ENCODE data around the gene NEMP1.
"Not testable (repeated sequence)": the region's sequence is repeated elsewhere in the genome, so short reads cannot be mapped to it uniquely, and the experiment has no call there.

The NEMP1 gene, protein sequence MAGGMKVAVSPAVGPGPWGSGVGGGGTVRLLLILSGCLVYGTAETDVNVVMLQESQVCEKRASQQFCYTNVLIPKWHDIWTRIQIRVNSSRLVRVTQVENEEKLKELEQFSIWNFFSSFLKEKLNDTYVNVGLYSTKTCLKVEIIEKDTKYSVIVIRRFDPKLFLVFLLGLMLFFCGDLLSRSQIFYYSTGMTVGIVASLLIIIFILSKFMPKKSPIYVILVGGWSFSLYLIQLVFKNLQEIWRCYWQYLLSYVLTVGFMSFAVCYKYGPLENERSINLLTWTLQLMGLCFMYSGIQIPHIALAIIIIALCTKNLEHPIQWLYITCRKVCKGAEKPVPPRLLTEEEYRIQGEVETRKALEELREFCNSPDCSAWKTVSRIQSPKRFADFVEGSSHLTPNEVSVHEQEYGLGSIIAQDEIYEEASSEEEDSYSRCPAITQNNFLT

DNA sequence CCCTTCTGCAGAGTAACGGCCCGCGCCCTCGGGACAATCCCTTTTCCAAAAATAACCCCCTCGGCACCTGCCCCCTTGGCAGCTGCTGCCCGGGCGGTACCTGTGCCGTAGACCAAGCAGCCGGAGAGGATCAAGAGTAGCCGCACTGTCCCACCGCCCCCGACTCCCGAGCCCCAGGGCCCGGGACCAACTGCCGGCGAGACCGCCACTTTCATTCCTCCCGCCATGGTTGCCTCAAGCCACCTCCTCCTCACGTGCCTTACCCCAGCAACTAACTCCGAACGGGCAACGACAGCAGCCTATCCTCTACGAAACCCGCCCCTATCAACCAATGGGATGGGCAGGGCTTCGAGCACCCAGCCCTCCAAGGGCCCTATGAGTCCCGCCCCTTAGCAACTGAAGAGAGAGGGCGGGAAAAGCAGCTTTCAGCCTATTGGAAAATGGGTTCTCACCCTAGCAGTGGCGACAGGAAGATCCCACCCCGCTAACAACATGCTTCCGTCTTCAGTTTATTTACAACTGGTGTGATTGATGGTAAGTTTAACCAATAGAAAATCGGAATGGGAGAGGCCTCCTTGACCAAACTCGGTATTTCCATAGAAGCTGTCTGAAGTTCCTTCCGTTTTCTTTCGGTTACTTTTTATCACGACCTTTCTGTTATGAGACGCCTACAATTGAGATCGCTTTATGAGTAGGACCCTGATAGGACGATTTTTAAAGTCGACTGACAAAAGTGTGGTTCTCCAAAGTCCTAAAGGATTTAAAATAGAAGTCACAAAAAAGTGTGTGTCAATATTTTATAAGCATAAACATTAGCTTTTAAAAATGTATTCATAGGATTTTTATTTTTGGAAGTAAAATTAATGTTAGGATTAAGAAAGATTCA is at the start of gene NEMP1:
NEMP1 (minus strand) TSS at position 273 of the 886 bp plus-strand sequence; CDS start at position 227, 46 bp downstream.
- DNase-seq (ENCODE audit: low read depth), result peak; percentile 100

DNA sequence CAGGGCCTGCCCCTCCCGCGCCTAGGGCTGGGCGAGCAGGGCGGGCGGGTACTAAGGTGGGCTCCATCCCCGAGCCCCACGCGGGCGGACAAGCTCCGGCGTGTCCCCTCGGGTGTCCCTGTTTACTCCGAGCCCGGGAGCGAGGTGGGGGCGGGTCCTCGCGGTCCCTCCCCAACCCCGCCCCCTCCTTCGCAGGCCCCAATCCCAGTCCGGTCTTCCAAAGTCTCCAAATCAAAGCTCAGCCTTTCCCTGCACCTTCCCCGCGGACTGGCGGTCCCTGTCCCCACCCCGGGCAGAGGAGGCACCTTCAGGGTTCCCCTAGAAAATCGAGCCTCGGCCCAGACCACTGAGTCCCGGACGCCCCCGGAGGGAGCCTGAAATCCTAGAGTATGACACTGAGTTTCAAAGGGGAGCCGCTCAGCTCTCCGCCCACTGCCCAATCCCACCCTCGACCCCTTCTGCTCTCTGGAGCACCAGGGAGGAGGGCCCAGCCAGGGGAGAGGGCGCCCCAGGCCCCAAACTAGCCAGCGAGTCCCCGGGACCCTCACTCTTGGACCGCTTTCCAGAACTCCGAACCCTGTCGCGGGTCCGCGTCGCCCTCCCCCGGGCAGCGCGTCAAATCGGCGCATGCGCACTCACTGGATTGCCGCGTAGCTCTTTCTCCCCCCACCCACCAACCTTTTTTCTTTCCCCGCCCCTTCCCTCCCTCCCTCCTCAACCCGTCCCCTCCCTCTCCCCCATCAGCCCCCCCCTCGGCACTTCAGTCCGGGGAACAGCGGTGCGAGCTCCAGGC is 49.3 kb upstream of the NEMP1 start, which contains the start of gene LRP1:
LRP1 (plus strand) TSS at position 758 of the 793 bp plus-strand sequence. CDS start 482 bp downstream, outside the sequence.
- peak; percentile 97 for DNase-seq (ENCODE audit: low read depth)

DNA sequence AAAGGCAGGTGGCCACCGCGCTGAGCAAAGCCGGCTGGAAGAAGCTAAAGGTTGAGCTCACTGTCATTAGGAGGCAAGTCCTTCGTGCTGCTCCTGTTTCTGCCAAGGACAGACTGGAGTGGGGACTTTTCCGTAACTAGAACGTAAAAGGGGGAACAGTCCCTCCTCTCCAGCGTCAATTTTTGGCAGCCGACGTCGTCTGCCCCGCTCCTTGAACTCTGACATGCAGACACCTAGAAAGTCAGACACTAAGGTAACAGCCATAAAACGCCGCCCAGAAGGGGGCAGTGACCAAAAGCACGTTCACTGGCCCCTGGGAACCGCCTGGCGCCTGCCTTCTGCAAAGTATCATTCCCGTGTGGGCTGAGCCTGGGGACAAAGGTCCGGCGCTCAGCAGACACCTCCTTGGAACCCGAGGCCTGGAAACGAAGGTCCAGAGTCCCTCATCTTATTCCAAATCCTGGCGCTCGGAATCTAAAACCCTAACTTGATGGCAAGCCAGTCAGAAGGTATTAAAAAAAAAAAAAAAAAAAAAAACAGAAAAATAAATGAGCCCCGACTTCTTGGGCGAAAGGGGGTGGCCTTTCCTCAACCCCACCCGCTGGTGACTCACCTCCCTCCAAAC is 48.6 kb upstream of the NEMP1 start:
- no peak for DNase-seq (ENCODE audit: low read depth)

DNA sequence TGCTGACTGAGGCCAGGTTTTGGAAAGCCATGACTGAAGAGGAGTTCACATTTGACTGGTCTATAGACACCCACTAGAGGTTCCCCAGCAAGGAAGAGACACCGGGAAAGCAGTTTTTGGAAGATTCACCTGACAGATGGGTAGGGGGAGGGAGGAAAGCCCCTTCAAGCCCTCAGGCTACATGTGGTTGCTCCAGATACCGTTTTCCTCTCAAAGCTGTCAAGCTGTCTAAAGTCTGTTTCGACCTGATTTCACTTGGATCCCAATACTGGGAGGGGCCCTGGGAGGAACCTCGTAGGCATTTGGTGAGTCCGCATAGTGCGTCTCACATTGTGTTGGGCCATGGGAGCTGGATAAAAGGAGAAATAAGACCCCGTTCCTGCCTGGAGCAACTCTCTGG is 48.0 kb upstream of the NEMP1 start:
- DNase-seq (ENCODE audit: low read depth), result no peak

DNA sequence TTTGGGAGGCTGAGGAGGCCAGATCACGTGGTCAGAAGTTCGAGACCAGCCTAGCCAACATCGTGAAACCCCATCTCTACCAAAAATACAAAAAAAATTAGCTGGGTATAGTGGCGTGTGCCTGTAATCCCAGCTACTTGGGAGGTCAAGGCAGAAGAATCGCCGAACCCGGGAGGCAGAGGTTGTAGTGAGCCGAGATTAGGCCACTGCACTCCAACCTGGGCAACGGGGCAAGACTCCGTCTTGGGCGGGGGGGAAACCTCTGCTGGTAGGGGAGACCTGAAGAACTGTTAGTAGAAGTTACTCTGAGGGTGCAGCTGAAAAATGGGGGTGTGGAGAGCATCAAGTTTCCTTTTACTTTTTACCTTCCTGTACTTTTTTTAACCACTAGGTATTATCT is 47.5 kb upstream of the NEMP1 start:
- no peak for DNase-seq (ENCODE audit: low read depth)

DNA sequence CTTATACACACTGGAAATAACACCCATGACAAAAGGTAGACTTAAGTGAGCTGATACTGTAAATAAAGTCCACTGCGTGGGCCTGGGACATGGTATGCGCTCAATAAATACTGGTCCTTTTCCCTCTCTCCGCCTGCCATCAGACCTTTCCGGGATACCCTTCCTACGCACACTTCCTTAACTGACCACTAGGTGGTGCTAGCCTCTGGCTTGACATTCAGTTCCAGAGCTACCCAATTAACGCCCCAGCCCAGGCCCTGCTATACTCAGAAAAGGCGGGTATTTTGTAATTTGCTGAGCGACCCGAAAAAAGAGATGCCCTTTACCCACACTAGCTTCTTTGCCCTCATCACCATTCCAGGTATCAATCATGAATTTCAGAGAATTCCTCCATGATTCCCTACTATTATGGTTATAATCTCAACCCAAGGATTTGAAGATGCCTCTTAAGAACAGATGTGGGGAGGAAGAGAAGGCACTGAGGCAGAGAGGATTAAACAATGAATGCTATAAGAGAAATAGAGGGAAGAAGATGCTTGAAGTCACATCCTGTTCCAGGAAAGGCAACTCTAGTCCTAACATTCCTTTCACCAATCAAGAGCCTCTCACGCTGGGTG is 45.8 kb upstream of the NEMP1 start:
- peak; percentile 66 for DNase-seq (ENCODE audit: low read depth)

DNA sequence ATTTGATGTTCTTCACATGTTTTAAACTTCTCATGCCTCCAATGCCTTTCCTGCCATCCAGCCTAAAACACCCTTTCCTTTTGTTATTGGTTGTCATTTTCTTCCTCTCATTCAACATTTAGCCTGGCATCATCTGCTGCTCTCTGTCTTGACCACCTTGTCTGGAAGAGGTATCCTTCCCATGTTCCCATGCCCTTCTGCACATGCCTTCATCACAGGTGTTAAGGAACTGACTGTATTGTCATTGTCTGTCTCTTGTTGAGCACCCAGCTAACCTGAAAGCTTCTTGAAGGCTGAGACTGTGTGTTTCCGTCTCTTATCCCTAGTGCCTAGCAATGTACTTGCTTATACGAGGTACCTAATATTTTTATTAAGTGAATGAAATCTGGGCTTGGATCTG is 45.2 kb upstream of the NEMP1 start:
- no peak for DNase-seq (ENCODE audit: low read depth)

DNA sequence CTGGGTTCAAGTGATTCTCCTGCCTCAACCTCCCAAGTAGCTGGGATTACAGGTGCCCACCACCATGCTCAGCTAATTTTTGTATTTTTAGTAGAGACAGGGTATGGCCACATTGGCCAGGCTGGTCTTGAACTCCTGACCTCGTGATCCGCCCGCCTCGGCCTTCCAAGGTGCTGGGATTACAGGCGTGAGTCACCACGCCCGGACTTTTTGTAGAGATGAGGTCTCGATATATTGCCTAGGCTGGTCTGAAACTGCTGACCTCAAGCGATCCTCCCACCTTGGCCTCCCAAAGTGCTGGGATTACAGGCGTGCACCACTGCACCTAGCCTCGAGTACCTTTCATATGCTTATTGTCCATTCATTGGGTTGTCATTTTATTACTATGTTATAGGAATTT is 42.1 kb upstream of the NEMP1 start:
- not testable (repeated sequence) for DNase-seq (ENCODE audit: low read depth)

DNA sequence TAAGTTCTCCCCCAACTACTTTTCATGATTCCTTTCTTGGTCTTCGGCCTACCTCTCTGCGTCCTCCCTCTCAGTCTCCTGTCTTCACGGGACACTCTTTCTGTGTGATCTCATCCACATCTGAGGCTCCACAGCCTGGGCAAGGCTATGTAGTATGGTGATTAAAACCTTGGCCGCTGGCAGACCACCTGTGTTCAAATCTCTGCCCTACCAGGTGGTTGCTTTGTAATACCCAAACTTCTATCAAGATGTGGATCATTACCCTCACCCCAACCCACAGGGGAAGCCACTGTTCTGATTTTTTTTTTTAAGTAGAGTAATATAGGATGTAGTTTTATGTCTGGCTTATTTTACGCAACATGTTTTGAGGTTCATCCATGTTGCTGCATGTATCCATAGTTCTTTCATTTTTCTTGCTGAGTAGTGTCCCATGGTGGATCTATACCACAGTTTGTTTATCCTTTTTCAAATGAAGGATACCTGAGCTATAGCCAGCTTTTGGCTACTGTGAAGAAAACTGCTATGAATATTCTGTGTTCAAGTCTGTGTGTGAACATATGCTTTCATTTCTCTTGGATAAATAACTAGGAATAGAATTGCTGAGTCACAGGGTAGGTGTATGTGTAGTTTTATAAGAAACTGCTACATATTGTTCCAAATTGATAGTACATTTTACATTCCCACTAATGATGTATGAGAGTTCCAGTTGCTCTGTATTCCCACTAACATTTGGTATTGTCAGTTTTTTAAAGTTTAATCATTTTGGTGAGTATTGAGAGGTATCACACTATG is 40.9 kb upstream of the NEMP1 start:
- DNase-seq (ENCODE audit: low read depth), result no peak

DNA sequence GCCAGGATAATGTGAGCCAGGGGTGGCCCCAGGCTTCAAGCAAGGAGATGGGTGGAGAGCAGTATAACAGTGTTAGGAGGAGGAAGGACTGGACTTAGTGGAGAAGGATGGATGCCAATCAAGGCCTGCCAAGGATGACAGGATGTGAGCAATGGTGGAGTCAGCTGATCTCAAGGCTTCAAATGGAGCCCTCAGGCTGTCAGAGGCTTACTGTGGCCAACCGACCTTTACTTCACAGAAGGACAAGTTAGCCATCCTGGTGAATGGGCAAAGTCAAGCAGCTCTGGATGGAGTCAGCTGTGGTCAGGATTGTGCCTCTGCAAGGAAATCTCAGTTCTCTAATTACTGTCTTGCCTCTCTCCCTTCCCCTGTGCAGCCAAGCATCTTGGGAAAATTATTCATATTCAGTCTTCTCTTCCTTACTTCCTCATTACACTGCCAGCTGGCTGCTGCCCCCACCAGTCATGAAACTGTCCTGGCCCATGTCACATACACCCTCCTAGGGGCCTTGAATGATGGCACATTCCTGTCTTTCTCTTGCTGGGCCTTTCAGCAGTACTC is 40.2 kb upstream of the NEMP1 start:
- peak; percentile 34 for DNase-seq (ENCODE audit: low read depth)

DNA sequence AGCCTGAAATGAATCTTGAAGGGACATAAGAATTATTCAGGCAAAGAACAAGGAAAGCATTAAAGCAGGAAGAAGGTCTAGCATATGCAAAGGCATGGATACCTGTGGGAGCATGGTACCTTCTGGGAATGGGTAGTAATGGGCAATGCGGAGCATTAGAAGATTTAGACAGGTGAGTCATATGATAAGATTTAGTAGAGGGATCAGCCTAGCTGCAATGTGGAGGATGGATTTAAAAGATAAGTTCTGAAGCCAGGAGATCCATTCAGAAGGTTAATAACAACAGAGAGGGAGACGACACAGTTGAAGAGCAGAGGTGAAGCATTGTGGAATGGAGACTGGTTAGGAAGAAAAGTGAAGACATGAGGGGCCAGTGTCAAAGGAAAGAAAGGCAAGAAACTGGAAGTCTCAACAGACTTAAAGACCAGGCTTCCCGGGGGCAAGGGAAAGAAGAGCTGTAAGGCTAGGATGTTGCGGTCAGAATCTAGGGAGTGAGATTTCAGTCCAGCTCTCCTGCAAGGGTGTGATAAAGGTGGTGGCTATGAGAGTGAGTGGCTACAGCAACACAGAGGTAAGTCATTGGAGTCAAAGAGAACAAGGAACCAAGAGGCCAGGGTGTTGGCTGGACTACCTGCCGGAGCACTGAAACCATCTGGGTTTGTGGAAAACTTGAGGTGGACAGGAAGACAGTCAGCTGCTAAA is 38.1 kb upstream of the NEMP1 start:
- DNase-seq (ENCODE audit: low read depth), result no peak

DNA sequence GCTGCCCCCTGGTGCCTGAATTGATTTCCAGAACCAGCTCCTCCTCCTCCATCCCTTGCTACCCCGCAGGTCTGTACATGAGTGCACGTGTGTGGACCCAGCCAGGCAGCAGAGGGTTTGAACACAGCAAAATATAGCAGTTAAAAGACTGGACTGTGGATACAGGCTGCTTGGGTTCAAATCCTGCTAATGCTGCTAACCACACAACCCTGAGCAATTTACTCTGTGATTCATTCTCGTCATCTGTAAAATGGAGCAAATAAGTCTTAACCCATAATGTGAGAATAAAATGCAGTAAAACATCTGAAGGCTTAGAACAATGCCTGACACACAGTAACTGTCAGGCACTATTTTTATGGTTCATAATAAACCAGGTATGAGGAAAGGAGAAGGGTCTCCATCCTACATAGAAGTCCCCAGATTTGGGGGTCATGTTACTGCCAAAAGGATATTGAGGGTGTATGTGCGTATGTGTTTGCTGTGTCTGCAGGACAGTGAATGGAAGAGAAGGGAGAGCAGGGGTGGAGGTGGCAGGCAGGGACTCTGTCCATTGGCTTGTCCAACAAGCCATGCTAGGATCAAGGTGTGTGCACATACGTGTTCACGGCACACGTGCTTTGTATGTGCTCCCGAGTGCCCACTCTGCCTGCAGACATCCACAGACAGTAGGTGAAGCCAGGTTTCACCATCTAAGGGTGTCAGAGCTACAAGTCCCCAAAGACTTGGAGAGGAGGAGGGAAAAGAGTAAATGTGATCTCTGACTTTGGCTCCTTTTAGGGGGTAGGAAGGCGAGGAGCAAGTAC is 34.1 kb upstream of the NEMP1 start:
- no peak for DNase-seq (ENCODE audit: low read depth)

DNA sequence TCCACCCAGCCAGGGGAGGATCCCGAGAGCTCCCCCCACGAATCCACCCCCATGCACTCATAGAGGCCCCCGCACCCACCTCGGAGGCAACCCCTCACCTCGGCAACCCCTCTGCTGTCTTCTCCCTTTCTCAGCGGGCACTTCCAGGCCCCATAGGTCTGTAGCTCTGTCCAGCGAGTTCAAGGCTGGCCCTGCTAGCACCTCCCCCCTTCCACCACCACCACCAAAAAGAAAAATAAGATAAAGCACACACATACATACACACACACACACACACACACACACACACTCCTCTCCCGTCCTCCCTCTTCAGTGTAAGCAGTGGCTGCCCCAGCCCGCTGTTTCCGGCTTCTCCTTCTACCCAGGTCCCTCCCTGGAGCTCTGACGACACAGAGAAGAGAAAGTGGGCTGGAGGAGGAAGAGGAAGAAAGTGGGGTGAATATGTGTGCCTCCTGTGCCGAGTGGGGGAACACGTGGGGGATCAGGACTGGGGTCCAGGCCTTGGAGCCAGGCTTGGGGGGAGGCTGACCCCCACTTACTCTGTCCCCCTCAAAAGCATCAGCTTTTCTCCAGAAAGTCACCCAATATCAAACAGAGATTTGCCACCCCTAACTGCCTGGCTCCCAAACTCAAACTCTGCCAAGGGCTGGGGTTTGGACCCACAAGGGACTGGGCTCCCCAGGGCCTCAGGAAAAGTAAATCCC is 32.6 kb upstream of the NEMP1 start, which contains the start of gene STAT6:
STAT6 (minus strand) TSS at position 332 of the 704 bp plus-strand sequence. CDS start 3,084 bp downstream, outside the sequence.
- peak; percentile 90 for DNase-seq (ENCODE audit: low read depth)

DNA sequence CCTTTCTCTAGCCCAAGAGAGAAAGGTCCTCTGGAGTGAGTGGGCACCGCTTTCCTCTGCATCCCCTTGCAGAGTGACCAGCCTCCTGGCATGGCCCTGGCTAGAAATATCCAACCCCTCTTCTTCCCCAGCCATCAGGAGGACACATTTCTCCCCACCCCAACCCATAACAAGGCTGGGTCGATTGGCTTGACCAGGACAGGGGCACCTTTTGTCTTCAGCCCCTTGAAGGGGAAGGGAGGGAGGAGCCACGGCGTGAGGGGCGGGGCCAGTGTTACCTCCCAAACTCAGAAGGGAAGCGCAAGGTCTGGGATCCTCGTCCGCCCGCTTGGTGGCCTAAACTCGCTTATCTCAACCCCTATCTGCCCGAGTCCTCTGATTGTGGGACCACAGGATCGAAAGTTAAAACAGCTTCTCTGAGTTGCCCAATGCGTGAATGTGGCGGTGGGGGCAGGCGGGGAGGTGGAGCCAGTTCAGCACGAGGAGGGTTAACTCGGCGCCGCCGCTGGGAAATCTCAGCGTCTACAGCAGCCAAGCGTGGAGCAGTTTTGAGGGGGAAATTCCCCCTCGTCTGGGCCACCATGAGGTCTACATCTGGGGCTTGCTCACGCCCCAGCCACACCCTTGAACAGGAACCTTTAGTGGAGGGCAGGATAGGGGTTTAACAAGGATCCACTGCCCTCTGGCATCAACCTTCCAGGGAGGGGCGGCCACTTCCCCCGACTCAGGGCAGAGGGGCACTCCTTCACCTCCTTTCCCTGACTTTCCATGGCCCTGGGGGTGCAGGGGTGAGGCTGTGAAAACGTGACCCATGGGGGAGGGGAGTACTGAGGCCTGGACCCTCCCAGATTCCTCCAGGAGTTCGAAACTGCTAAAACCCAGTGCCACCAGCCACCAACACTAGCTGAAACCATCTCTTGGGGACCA is 31.8 kb upstream of the NEMP1 start:
- no peak for DNase-seq (ENCODE audit: low read depth)

DNA sequence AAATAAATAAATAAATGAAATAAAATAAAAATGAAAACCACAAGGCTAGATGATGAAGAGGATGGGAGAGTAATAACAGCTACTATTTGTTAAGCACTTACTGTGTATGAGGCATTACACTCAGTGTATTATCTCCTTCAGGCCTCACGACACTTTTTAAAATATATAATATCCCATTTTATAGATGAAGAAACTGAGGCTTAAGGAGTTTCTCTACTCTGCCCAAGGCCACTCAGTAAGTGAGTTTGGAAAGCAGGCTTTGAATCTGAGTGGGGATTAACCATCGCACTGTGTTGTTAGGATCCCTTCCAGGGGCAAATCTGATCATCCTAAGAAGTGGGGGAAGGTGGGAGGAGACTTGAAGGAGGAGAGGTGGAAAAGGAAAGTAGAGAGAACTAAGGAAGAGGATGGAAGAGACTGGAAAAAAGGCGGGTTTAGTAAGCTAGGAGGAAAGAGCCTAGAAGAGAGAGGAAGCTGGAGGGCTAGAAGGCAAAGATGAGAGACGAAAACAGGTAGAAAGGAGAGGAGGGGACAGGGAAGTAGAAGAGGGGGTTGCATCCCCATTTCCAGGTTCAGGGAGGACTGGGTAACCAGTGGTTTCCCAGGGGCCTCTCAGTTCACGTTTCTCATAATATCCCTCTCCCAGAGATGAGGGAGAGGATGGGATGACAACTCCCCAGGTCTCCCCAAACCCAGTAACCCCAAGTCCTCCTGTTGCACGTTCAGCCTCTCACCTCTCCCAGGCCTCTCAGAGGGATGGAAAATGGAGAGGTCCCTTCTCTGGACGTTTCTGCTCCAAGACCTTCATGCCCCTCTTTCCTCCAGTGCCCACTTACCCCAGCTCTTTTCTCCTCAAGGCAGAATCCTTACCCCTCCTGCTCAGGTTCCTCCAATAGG is 30.9 kb upstream of the NEMP1 start:
- no peak for DNase-seq (ENCODE audit: low read depth)

All from fibroblast of gingiva (primary cell).